HT-29 (cell line): ENCODE measurements around the gene POLR2E. TPM values are rescaled to one million over a fixed set of nuclear protein-coding genes. Genes with fewer than 3 reads are reported as not detected.

ENCODE experiments used
- DNase-seq: peaks from one replicate; pipeline ENCODE4 v3.0.0-alpha.2; 2015; ENCODE audit warnings: low spot score
- total RNA-seq: library from RNA; depleted of rRNA; stranded (reverse); fragments of >200 nt; shearing (Covaris generic); gene quantifications from 2 replicates; pipeline ENCODE4 v1.2.3, GENCODE V29; 2014

Gene POLR2E
- total RNA-seq, 1 experiment from 2014 or later = 395 TPM

DNA sequence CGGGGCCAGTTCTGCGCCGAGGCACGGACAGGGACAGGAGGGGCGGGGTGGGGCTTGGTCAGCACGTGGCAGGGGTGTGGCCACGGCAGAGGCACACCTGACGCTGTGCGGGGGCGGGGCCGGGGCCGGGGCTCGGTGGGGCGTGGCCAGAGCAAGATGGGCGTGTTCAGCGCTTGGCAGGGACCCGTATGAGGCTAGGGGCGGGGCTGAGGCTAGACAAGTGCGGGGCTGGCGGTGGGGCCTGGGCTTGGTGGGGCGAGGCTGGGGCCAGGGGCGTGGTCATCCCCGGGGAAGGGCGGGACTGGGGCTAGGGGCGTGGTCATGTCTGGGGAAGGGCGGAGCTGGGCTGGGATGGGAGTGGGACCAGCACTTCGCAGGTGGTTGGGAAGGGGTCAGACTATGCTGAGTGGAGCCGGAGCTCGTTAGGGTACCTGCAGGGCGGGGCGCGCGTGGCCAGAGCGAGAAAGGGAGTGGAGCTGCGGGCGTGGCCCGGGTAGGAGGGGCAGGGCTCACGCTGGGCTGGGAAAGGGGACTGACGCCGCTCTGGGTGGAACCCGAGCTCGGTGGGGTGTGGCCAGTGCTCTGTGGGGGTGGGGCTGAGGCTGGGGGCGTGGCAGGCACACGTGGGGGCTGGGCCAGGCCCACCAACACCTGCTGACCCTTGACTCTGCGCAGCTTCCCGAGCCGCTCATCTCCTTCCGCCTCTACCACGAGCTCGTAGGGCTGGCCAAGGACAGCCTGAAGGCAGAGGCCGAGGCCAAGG, 12.8 kb downstream of the POLR2E start:
- DNase-seq = peak; percentile 48

DNA sequence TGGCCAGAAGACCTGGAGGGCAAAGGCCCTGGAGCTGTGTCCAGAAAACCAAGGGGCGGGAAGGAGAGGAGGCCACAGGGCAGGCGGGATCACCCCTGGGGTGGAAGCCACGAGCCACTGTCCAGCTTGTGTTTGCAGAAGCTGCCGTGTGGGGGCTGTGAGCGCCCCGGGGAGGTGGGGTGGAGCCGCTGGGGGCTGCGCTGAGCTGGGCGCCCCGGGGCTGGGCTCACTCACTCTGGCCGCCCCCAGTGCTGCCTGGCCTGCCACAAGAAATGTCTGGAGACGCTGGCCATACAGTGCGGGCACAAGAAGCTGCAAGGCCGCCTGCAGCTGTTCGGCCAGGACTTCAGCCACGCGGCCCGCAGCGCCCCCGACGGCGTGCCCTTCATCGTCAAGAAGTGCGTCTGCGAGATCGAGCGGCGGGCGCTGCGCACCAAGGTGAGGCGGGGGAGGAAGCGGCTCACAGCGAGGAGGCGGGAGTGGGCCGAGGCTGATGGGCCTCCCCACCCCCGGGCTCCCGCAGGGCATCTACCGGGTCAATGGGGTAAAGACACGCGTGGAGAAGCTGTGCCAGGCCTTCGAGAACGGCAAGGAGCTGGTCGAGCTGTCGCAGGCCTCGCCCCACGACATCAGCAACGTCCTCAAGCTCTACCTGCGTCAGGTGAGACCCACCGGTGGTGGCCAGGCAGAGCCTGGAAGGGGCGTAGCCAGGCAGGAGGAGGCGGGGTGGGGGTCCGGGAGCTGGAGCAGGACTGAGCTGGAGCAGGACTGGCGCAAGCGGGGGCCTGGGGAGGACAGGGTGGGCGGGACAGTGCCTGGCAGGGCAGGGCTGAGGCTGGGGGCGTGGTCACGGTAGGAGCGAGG, 13.6 kb downstream of the POLR2E start:
- no peak for DNase-seq

DNA sequence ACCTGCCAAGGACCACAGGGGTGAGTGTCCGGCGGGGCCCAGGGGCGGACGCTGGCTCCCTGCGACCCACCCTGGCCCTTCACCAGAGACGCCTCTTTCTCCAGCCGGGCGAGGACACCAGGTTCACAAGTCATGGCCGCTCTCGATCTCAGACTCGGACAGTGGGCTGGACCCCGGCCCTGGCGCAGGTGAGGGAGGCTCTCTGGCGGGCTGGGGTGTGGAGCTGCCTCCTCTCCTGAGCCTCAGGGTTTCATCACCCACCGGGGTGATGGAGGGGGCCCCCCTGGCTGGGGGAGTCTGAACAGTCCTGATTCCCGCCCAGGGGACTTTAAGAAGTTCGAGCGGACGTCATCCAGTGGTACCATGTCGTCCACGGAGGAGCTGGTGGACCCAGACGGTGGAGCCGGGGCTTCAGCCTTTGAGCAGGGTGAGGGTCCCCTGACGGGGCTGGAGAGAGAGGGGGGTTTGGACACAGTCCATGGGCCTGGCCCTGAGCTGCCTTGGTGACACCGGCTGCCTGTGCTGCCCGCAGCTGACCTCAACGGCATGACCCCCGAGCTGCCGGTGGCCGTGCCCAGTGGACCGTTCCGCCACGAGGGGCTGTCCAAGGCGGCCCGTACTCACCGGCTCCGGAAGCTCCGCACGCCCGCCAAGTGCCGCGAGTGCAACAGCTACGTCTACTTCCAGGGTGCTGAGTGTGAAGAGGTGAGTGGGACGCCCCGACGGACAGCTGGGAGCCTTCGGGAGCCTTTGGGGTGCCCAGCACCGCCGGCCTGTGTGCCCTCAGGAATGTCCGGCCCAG, 14.6 kb downstream of the POLR2E start:
- DNase-seq = no peak

- no peak for DNase-seq
Measured at GRCh38 chr19:1079566-1080111, 15.5 kb downstream of the POLR2E start.

DNA sequence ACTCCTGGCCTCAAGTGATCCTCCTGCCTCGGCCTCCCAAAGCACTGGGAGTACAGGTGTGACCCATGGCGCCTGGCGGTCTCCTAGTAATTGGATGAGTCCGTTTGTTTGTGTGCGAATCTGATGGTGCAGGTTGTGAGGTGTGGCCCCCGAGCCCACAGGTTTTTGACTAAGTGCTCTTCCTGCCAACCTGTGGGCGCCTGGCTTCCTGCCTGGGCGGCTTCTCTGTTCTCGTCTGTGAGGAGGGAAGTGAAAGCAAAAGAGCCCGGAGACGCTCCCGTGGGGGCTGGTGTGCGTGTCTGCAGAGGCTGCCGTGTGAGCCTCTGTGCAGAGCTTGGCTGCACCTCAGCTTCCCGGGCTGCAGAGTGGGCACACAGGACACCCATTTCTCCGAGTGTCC, 18.2 kb downstream of the POLR2E start:
- no peak for DNase-seq

DNA sequence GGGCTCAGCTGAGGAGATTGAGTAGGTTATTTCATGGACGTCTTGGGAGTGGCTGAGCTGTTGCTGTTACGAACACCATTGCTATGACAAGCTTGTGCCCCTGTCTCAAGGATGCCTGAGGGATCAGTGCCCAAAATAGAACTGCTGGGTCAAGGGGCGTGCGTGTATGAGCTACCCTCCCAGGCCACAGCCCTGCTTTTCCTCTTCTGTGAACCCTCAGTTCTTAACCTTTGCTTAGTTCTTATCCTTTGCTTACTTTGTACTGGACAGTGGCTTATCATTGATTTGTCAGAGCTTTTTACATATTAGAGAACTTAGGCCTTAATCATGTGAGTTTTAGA, 19.2 kb downstream of the POLR2E start:
- no peak for DNase-seq

DNA sequence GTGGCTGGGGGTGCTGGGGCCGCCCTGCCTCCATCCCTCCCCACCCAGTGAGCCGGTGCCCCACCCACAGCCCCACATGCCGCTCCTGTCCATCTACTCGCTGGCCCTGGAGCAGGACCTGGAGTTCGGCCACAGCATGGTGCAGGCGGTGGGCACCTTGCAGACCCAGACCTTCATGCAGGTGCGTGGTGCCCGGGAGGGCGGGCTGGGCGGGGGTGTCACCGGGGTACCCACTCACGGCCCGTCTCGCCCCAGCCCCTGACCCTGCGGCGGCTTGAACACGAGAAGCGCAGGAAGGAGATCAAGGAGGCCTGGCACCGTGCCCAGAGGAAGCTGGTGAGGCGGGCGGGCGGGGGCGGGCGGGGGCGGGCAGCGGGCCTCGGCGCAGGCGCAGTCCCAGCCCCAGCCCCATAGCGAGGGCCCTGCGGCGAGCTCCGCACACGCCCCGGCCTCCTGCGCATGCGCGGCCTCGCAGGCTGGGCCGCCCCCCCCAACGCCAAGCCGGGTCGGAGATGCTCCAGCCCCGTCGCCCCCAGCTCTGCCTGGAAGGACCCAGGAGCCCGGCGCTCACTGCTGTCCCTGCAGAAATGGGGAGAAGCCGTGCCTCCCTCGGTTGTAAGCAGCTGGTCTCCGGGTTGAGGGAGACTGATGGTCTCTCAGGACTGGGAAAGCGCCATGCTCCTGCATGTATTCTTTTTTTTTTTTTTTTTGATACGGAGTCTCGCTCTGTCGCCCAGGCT, 20.5 kb downstream of the POLR2E start:
- peak; percentile 74 for DNase-seq

- no peak for DNase-seq
Measured at GRCh38 chr19:1073956-1074517, 21.1 kb downstream of the POLR2E start.

- DNase-seq = no peak
Measured at GRCh38 chr19:1073063-1073955, 21.9 kb downstream of the POLR2E start.

DNA sequence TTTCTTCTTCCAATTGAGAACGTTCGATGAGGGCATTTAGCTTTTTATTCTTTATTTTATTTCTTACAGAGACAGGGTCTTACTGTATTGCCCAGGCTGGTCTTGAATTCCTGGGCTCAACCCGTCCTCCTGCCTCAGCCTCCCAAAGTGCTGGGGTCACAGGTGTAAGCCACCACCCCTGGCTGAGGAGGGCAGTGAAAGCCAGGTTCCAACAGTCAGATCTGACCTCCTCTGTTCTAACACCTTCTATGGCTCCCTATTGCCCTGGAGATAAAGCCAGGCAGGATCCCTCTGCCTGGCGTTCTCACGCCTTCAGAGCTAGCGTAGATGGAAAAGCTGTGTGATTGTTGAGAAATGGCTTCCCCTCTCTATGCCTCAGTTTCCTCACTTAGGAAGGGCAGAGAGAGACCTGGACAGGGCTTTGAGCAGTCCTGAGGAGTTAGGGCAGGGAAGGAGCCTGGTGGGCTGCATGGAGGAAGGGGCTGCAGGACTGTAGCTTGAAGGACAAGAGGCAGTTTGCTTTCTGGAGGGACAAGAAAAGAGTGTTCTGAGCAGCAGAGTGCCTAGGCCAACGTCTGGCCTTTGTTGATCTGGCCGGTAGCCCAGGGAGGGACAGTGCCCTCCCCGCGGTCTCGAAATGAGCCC, 22.7 kb downstream of the POLR2E start:
- DNase-seq = no peak

DNA sequence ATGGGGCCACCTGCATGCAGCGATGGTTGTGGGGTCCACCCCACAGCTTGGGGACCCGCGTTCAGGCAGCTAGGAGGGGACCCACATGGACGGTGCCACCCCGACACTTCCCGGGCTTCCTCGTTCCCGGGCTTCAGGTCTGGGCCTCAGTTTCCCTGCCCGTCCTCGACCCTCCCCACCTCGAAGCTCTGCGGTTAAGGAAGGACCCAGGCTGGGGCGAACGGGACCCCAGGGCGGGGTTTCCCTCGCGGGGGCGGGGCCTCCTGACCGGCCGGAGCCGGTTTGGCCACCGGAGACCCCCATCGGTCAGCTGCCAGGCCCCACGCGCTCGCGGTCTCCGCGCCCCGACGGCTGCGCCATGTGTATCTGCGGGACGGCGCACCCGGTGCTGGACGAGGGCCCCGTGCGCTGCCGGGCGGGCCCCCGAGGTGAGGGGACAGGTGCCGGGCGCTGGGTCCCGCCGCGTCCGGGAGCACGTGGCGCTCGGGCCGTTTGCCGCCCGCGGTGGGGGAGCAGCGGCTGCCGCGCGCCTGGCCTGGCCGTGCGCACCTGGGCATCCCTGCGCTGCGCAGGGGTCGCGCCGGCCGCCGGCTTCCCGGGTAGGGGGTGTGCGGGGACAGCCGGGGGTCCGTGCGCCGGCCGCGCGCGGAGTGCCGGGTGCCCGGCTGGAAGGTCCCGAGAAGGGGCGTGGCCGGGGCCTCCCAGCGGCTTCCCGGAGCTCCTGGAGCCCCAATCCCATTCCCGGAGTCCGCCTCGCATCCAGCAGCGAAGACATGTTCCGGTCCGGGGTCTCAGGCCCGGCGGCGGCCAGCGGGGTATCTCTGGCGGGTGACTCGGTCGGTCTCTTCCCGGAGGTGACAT, 24.0 kb downstream of the POLR2E start:
- DNase-seq = no peak

GRCh38 chr19:1070576-1070930, 24.6 kb downstream of the POLR2E start:
- no peak for DNase-seq

- DNase-seq = peak; percentile 64
Measured at GRCh38 chr19:1069009-1069779, 26.0 kb downstream of the POLR2E start.

DNA sequence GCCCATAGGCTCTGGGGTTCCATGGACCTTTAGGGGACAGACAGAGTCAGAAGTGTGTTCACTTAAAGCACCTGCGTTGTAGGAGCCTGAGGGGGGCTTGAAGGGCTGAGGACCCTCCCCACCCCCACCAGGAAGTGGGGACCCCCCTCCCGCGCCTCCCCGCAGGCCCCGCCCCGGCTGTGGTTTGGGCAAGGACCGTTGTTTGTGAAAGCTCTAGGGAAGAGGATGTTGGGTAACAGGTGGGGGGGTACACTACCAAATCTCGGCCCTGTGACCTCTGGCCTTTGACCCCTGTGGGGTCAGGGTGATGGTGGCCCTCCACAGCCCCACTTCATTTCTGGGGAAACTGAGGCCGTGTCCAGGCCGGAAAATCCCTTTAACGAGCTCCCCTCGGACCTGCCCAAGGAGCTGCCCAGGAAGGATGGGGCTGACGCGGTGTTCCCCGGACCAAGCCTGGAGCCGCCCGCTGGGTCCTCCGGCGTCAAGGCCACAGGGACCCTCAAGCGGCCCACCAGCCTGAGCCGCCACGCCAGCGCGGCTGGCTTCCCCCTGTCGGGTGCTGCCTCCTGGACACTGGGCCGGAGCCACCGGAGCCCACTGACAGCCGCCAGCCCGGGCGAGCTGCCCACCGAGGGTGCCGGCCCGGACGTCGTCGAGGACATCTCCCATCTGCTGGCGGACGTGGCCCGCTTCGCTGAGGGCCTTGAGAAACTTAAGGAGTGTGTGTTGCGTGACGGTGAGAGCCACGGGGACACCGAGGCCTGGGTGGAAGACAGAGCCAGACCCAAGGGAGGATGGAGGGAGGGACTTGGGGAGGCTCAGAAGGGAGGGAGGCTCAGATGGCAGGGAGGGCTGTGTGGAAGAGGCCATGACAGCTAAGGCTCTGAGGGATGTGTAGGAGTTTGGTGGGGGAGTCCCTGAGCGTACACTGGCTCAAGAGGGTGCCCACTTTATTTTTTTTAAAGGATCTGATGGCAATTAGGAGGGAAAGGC, 26.9 kb downstream of the POLR2E start:
- DNase-seq = no peak

GRCh38 chr19:1067341-1067957, 27.7 kb downstream of the POLR2E start:
- DNase-seq = no peak
